HEK293T (cell line): ENCODE measurements around the gene CBLB.

Experiments
- BHLHE40 ChIP-seq: fragments of 450-650 bp; IDR thresholded peaks from 2 replicates; pipeline ENCODE4 v1.6.1; 2016; ENCODE audit warnings: mild to moderate bottlenecking, moderate library complexity, borderline replicate concordance
- ELF4 ChIP-seq: fragments of 450-650 bp; IDR thresholded peaks from 2 replicates; pipeline ENCODE4 v1.6.1; 2017; ENCODE audit warnings: antibody characterized with exemption
- FOXK2 ChIP-seq: fragments of 450-650 bp; IDR thresholded peaks from 2 replicates; pipeline ENCODE4 v1.6.1; 2016; ENCODE audit warnings: mild to moderate bottlenecking
- FOXM1 ChIP-seq: fragments of 450-650 bp; IDR thresholded peaks from 2 replicates; pipeline ENCODE4 v1.6.1; 2017; ENCODE audit warnings: mild to moderate bottlenecking, borderline replicate concordance
- HDGF ChIP-seq: fragments of 450-650 bp; IDR thresholded peaks from 2 replicates; pipeline ENCODE4 v1.6.1; 2017; ENCODE audit warnings: antibody characterized with exemption, borderline replicate concordance
- LEF1 ChIP-seq: fragments of 450-650 bp; IDR thresholded peaks from 2 replicates; pipeline ENCODE4 v1.6.1; 2017; ENCODE audit warnings: mild to moderate bottlenecking, borderline replicate concordance
- PKNOX1 ChIP-seq: fragments of 450-650 bp; IDR thresholded peaks from 2 replicates; pipeline ENCODE4 v1.6.1; 2016
- SP1 ChIP-seq: fragments of 450-650 bp; IDR thresholded peaks from 2 replicates; pipeline ENCODE4 v1.6.1; 2017
- ZNF384 ChIP-seq: fragments of 450-650 bp; IDR thresholded peaks from 2 replicates; pipeline ENCODE4 v1.6.1; 2016

DNA sequence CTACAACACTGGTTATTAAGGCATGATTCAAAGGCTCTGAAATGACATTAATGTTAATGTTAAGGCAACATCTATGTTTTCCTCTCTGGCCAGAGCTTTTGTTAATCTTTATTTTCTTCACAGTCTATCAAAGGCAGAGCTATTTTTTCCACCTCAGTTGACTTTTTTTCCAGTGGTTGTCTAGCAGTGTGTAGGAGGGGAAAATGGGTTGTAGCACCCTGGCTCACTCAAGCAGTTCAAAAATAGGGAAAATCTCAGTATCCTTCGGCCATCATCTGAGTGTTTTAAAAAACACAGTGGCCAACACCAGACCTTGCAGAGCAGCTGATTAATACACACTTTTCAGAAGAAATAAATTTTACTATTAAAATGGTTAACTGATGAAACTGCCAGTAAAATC is 21.4 kb downstream of the CBLB start:
- TF ChIP-seq ELF4 (no peak), FOXM1 (no peak), BHLHE40 (no peak), FOXK2 (no peak), HDGF (no peak), LEF1 (no peak), ZNF384 (no peak), PKNOX1 (no peak), SP1 (no peak)
